ENCODE measurements around the gene ARFGAP1.

Gene ARFGAP1

GRCh38 chr20:63317601-63318291 lies 45.1 kb downstream of the ARFGAP1 start:
- Histone ChIP-seq H3K4me1 (ENCODE audit: control insufficient read depth, insufficient read depth, low read length) (peaks cover 6% of the 10 kb centered on the region), H3K27ac (ENCODE audit: low read length) (no peak overlapping the region), H3K9ac (ENCODE audit: low read length in 2 of 2) (no peak overlapping the region), H3K4me3 (ENCODE audit: low read length in 2 of 2) (no peak overlapping the region), H3K36me3 (ENCODE audit: control insufficient read depth in 2 of 2, insufficient read depth in 2 of 2, low read length in 2 of 2) (no peaks in the 10 kb centered on the region), H3K27me3 (ENCODE audit: control insufficient read depth in 1 of 2, insufficient read depth in 2 of 2, low read length in 2 of 2) (peaks cover 4% of the 10 kb centered on the region in 2 donors), H3K9me3 (ENCODE audit: control insufficient read depth in 2 of 2, low read length in 2 of 2) (no peaks in the 10 kb centered on the region)

- no peaks in the 10 kb centered on the region for H3K9me3 ChIP-seq (ENCODE audit: control insufficient read depth in 2 of 2, low read length in 2 of 2)
- H3K27ac ChIP-seq (ENCODE audit: low read length): no peak overlapping the region
- H3K27me3 ChIP-seq (ENCODE audit: control insufficient read depth in 1 of 2, insufficient read depth in 2 of 2, low read length in 2 of 2): peaks cover 5 to 6% of the 10 kb centered on the region in 2 donors
- H3K36me3 ChIP-seq (ENCODE audit: control insufficient read depth in 2 of 2, insufficient read depth in 2 of 2, low read length in 2 of 2): no peaks in the 10 kb centered on the region
- H3K9ac ChIP-seq (ENCODE audit: low read length in 2 of 2): no peak overlapping the region
- peaks cover 5% of the 10 kb centered on the region for H3K4me1 ChIP-seq (ENCODE audit: control insufficient read depth, insufficient read depth, low read length)
- no peak overlapping the region for H3K4me3 ChIP-seq (ENCODE audit: low read length in 2 of 2)
Observed at GRCh38 chr20:63318391-63319163, 46.0 kb downstream of the ARFGAP1 start.

GRCh38 chr20:63319164-63320040 lies 46.8 kb downstream of the ARFGAP1 start:
- no peak overlapping the region for H3K4me3 ChIP-seq (ENCODE audit: low read length in 2 of 2)
- H3K36me3 ChIP-seq (ENCODE audit: control insufficient read depth in 2 of 2, insufficient read depth in 2 of 2, low read length in 2 of 2): no peaks in the 10 kb centered on the region
- H3K9me3 ChIP-seq (ENCODE audit: control insufficient read depth in 2 of 2, low read length in 2 of 2): no peaks in the 10 kb centered on the region
- H3K4me1 ChIP-seq (ENCODE audit: control insufficient read depth, insufficient read depth, low read length): peaks cover 5% of the 10 kb centered on the region
- H3K9ac ChIP-seq (ENCODE audit: low read length in 2 of 2): no peak overlapping the region
- no peak overlapping the region for H3K27ac ChIP-seq (ENCODE audit: low read length)
- peaks cover 5 to 6% of the 10 kb centered on the region in 2 donors for H3K27me3 ChIP-seq (ENCODE audit: control insufficient read depth in 1 of 2, insufficient read depth in 2 of 2, low read length in 2 of 2)

- peaks cover 5% of the 10 kb centered on the region for H3K4me1 ChIP-seq (ENCODE audit: control insufficient read depth, insufficient read depth, low read length)
- H3K9me3 ChIP-seq (ENCODE audit: control insufficient read depth in 2 of 2, low read length in 2 of 2): no peaks in the 10 kb centered on the region
- no peak overlapping the region for H3K4me3 ChIP-seq (ENCODE audit: low read length in 2 of 2)
- peaks cover 5 to 6% of the 10 kb centered on the region in 2 donors for H3K27me3 ChIP-seq (ENCODE audit: control insufficient read depth in 1 of 2, insufficient read depth in 2 of 2, low read length in 2 of 2)
- no peak overlapping the region for H3K27ac ChIP-seq (ENCODE audit: low read length)
- H3K36me3 ChIP-seq (ENCODE audit: control insufficient read depth in 2 of 2, insufficient read depth in 2 of 2, low read length in 2 of 2): no peaks in the 10 kb centered on the region
- no peak overlapping the region for H3K9ac ChIP-seq (ENCODE audit: low read length in 2 of 2)
Observed at GRCh38 chr20:63320041-63320511, 47.5 kb downstream of the ARFGAP1 start.

- H3K4me1 ChIP-seq (ENCODE audit: control insufficient read depth, insufficient read depth, low read length): peaks cover 5% of the 10 kb centered on the region
- H3K27me3 ChIP-seq (ENCODE audit: control insufficient read depth in 1 of 2, insufficient read depth in 2 of 2, low read length in 2 of 2): peaks cover 5 to 6% of the 10 kb centered on the region in 2 donors
- H3K27ac ChIP-seq (ENCODE audit: low read length): no peak overlapping the region
Observed at GRCh38 chr20:63320616-63321147, 48.1 kb downstream of the ARFGAP1 start.

GRCh38 chr20:63321148-63321831 lies 48.7 kb downstream of the ARFGAP1 start:
- Histone ChIP-seq H3K9ac (ENCODE audit: low read length in 2 of 2) (no peak overlapping the region), H3K27me3 (ENCODE audit: control insufficient read depth in 1 of 2, insufficient read depth in 2 of 2, low read length in 2 of 2) (peaks cover 6 to 9% of the 10 kb centered on the region in 2 donors)

More at GRCh38 chr20:63320616-63321147, 48.1 kb downstream of the ARFGAP1 start:
- H3K9me3 ChIP-seq (ENCODE audit: control insufficient read depth in 2 of 2, low read length in 2 of 2): no peaks in the 10 kb centered on the region
- no peaks in the 10 kb centered on the region for H3K36me3 ChIP-seq (ENCODE audit: control insufficient read depth in 2 of 2, insufficient read depth in 2 of 2, low read length in 2 of 2)
- H3K9ac ChIP-seq (ENCODE audit: low read length in 2 of 2): no peak overlapping the region
- no peak overlapping the region for H3K4me3 ChIP-seq (ENCODE audit: low read length in 2 of 2)

GRCh38 chr20:63322146-63322932 lies 49.7 kb downstream of the ARFGAP1 start:
- Histone ChIP-seq H3K4me3 (ENCODE audit: low read length in 2 of 2) (no peak overlapping the region), H3K9ac (ENCODE audit: low read length in 2 of 2) (no peak overlapping the region), H3K27ac (ENCODE audit: low read length) (no peak overlapping the region), H3K27me3 (ENCODE audit: control insufficient read depth in 1 of 2, insufficient read depth in 2 of 2, low read length in 2 of 2) (peaks cover 6 to 9% of the 10 kb centered on the region in 2 donors), H3K9me3 (ENCODE audit: control insufficient read depth in 2 of 2, low read length in 2 of 2) (no peaks in the 10 kb centered on the region), H3K36me3 (ENCODE audit: control insufficient read depth in 2 of 2, insufficient read depth in 2 of 2, low read length in 2 of 2) (no peaks in the 10 kb centered on the region), H3K4me1 (ENCODE audit: control insufficient read depth, insufficient read depth, low read length) (peaks cover 5% of the 10 kb centered on the region)

More at GRCh38 chr20:63321148-63321831, 48.7 kb downstream of the ARFGAP1 start:
- no peaks in the 10 kb centered on the region for H3K9me3 ChIP-seq (ENCODE audit: control insufficient read depth in 2 of 2, low read length in 2 of 2)
- H3K27ac ChIP-seq (ENCODE audit: low read length): no peak overlapping the region
- no peak overlapping the region for H3K4me3 ChIP-seq (ENCODE audit: low read length in 2 of 2)
- H3K36me3 ChIP-seq (ENCODE audit: control insufficient read depth in 2 of 2, insufficient read depth in 2 of 2, low read length in 2 of 2): no peaks in the 10 kb centered on the region
- peaks cover 5% of the 10 kb centered on the region for H3K4me1 ChIP-seq (ENCODE audit: control insufficient read depth, insufficient read depth, low read length)

- H3K4me3 ChIP-seq (ENCODE audit: low read length in 2 of 2): no peak overlapping the region
- H3K4me1 ChIP-seq (ENCODE audit: control insufficient read depth, insufficient read depth, low read length): peaks cover 5% of the 10 kb centered on the region
- H3K27me3 ChIP-seq (ENCODE audit: control insufficient read depth in 1 of 2, insufficient read depth in 2 of 2, low read length in 2 of 2): peaks cover 6 to 9% of the 10 kb centered on the region in 2 donors
- no peak overlapping the region for H3K27ac ChIP-seq (ENCODE audit: low read length)
- H3K9ac ChIP-seq (ENCODE audit: low read length in 2 of 2): no peak overlapping the region
- no peaks in the 10 kb centered on the region for H3K9me3 ChIP-seq (ENCODE audit: control insufficient read depth in 2 of 2, low read length in 2 of 2)
- H3K36me3 ChIP-seq (ENCODE audit: control insufficient read depth in 2 of 2, insufficient read depth in 2 of 2, low read length in 2 of 2): no peaks in the 10 kb centered on the region
Observed at GRCh38 chr20:63322933-63323273, 50.3 kb downstream of the ARFGAP1 start.

GRCh38 chr20:63323357-63323981 lies 50.9 kb downstream of the ARFGAP1 start:
- Histone ChIP-seq H3K9ac (ENCODE audit: low read length in 2 of 2) (no peak overlapping the region), H3K9me3 (ENCODE audit: control insufficient read depth in 2 of 2, low read length in 2 of 2) (no peaks in the 10 kb centered on the region), H3K27ac (ENCODE audit: low read length) (no peak overlapping the region), H3K4me1 (ENCODE audit: control insufficient read depth, insufficient read depth, low read length) (peaks cover 5% of the 10 kb centered on the region), H3K4me3 (ENCODE audit: low read length in 2 of 2) (no peak overlapping the region), H3K36me3 (ENCODE audit: control insufficient read depth in 2 of 2, insufficient read depth in 2 of 2, low read length in 2 of 2) (no peaks in the 10 kb centered on the region), H3K27me3 (ENCODE audit: control insufficient read depth in 1 of 2, insufficient read depth in 2 of 2, low read length in 2 of 2) (peaks cover 6 to 14% of the 10 kb centered on the region in 2 donors)
